HepG2 (cell line): ENCODE measurements around the gene PLEKHN1. TPM values are rescaled to one million over a fixed set of nuclear protein-coding genes. Genes with fewer than 3 reads are reported as not detected.

Experiments
- ATAC-seq: fragments of 200-7000 bp; cut with Tn5 transposase; 3 replicates; pipeline ENCODE4 v1.9.1; 2020; ENCODE audit warnings: mild to moderate bottlenecking, moderate library complexity
- BruUV-seq: library from RNA; stranded (reverse); fragments of 400-500 nt; replicated peaks from 2 replicates; lab custom pipeline; 2021; lab: Mats Ljungman, UMichigan
- CTCF ChIA-PET: fragments of 300-600 bp; formaldehyde crosslinking; extraction: SDS; loops from one replicate; lab custom pipeline; 2021; ENCODE audit warnings: low total read pairs, inconsistent platforms, low intra/inter-chr PET ratio; lab: Yijun Ruan, JAX
- POLR2A ChIA-PET: fragments of 350-600 bp; sonication (Branson Sonifier 250); formaldehyde crosslinking; loops from one replicate; lab custom pipeline; 2020; ENCODE audit warnings: antibody characterized with exemption, inconsistent platforms; lab: Yijun Ruan, JAX
- DNase-seq: peaks from one replicate; pipeline ENCODE4 v3.0.0-alpha.2; 2015; ENCODE audit warnings: low spot score
- FAIRE-seq: peaks from 3 replicates; lab custom pipeline; 2011; peaks lifted over from hg19 to GRCh38; lab: Jason Lieb, UNC
- H2AFZ ChIP-seq: one replicate; pipeline ENCODE4 v1.6.1; 2011; ENCODE audit warnings: low read length, inconsistent platforms
- H3K27ac ChIP-seq: fragments of 300-600 bp; 3 replicates; pipeline ENCODE4 v1.8.0; 2011; ENCODE audit warnings: mixed run types, mild to moderate bottlenecking, mixed read lengths, low read length, inconsistent platforms; ENCODE audit not compliant: insufficient read depth; ENCODE audit errors: extremely low read length
- H3K27me3 ChIP-seq, 2 experiments: fragments of 200-600 bp in 1 of 2; 2 replicates in 1 of 2; 3 replicates in 1 of 2; pipeline versions ENCODE4 v1.6.0 to v1.8.0; 2011; ENCODE audit warnings: low read length in 2 of 2, mild to moderate bottlenecking in 2 of 2, moderate library complexity in 2 of 2, inconsistent platforms in 1 of 2; ENCODE audit not compliant: insufficient read depth in 2 of 2, control insufficient read depth in 1 of 2
- H3K36me3 ChIP-seq, 2 experiments: fragments of 200-600 bp in 1 of 2; replicated peaks in 1 of 2; 2 replicates in 1 of 2; 3 replicates in 1 of 2; pipeline versions ENCODE4 v1.5.1 to v1.8.0; 2011; ENCODE audit warnings: low read length in 2 of 2, inconsistent platforms in 1 of 2; ENCODE audit not compliant: insufficient read depth in 2 of 2, control insufficient read depth in 1 of 2
- H3K4me1 ChIP-seq: 2 replicates; pipeline ENCODE4 v1.5.1; 2012; ENCODE audit warnings: low read length, inconsistent platforms; ENCODE audit not compliant: insufficient read depth
- H3K4me2 ChIP-seq: 2 replicates; pipeline ENCODE4 v1.6.0; 2011; ENCODE audit warnings: low read depth, low read length, inconsistent platforms
- H3K4me3 ChIP-seq, 3 experiments: fragments of 200-600 bp in 1 of 3; sonication (generic), shearing (Covaris generic) in 1 of 3; replicated peaks in 1 of 3; 2 replicates each; pipeline ENCODE4 v1.5.1; 2011 to 2016; ENCODE audit warnings: low read length in 3 of 3, inconsistent platforms in 2 of 3, low read depth in 2 of 3, mild to moderate bottlenecking in 2 of 3, control low read depth in 1 of 3, mixed read lengths in 1 of 3; ENCODE audit not compliant: insufficient read depth in 1 of 3
- H3K79me2 ChIP-seq: one replicate; pipeline ENCODE4 v1.6.1; 2011; ENCODE audit warnings: low read length, inconsistent platforms; ENCODE audit not compliant: insufficient read depth
- H3K9ac ChIP-seq: 2 replicates; pipeline ENCODE4 v1.6.0; 2011; ENCODE audit warnings: mild to moderate bottlenecking, low read depth, low read length, inconsistent platforms; ENCODE audit not compliant: insufficient read depth
- H3K9me3 ChIP-seq: 2 replicates; pipeline ENCODE4 v1.5.1; 2012; ENCODE audit warnings: mild to moderate bottlenecking, low read length
- H4K20me1 ChIP-seq: 2 replicates; pipeline ENCODE4 v1.6.0; 2011; ENCODE audit warnings: inconsistent platforms, mild to moderate bottlenecking, low read length, moderate library complexity; ENCODE audit not compliant: insufficient read depth
- KDM2A ChIP-seq: sonication (generic); formaldehyde crosslinking; IDR thresholded peaks from 2 replicates; pipeline ENCODE4 v1.4.0; 2020; ENCODE audit warnings: low read depth, missing genetic modification reagents, borderline replicate concordance
- RAD21 ChIP-seq: fragments of 450-650 bp; formaldehyde crosslinking; IDR thresholded peaks from 2 replicates; pipeline ENCODE4 v1.5.0; 2020; ENCODE audit warnings: mild to moderate bottlenecking
- ZNF782 ChIP-seq: sonication (generic); formaldehyde crosslinking; IDR thresholded peaks from 2 replicates; pipeline ENCODE4 v1.4.0; 2020; ENCODE audit warnings: missing genetic modification reagents, mild to moderate bottlenecking, borderline replicate concordance
- WGBS: methylation state at CpG from one replicate; pipeline ENCODE4 v1.1.6; 2017; ENCODE audit warnings: low lambda C conversion rate; 5-methylcytosine and 5-hydroxymethylcytosine counted together
- in situ Hi-C: cut with HindIII; loops from 2 replicates; pipeline ENCODE4 v1.10.0; 2017; ENCODE audit warnings: low pct_unique_long_range_greater_than_20kb; ENCODE audit not compliant: extremely low pct_ligation_motif_present
- intact Hi-C: fragments of 100-400 bp; cut with micrococcal nuclease; formaldehyde crosslinking; loops from one replicate; pipeline ENCODE4 v1.10.0; 2022; ENCODE audit not compliant: unreplicated experiment
- polyA plus RNA-seq, 8 experiments: library from polyadenylated mRNA; depleted of rRNA in 3 of 8; stranded (reverse) in 7 of 8; unstranded in 1 of 8; fragments of >200 nt; fragmentation: Illumina TruSeq in 4 of 8; extraction: Trizol in 4 of 8; gene quantifications; 2 replicates each; pipeline versions ENCODE4 v1.2.1 to v1.2.3, GENCODE V29; 2011 to 2016; ENCODE audit warnings: low read depth in 4 of 8, missing spikeins in 1 of 8, mixed read lengths in 1 of 8; ENCODE audit not compliant: insufficient read depth in 1 of 8
- total RNA-seq, 5 experiments: library from RNA; depleted of rRNA; stranded (reverse); fragments of >200 nt; fragmentation: Illumina TruSeq; extraction: Trizol; gene quantifications; 2 replicates each; pipeline ENCODE4 v1.2.3, GENCODE V29; 2016; ENCODE audit warnings: low read depth in 1 of 5
- TF ChIP-seq, protein P1 (sequence below): sonication (generic); formaldehyde crosslinking; IDR thresholded peaks from one replicate; pipeline ENCODE4 v1.5.1; 2020; ENCODE audit warnings: mild to moderate bottlenecking, missing genetic modification reagents; ENCODE audit errors: not compliant biosample characterization
- TF ChIP-seq, protein P2 (sequence below): sonication (generic); formaldehyde crosslinking; IDR thresholded peaks from 2 replicates; pipeline ENCODE4 v1.5.0; 2020; ENCODE audit warnings: mild to moderate bottlenecking, missing genetic modification reagents, moderate library complexity
- TF ChIP-seq, protein P3 (sequence below): sonication (generic); formaldehyde crosslinking; IDR thresholded peaks from 2 replicates; pipeline ENCODE4 v1.5.1; 2020; ENCODE audit warnings: mild to moderate bottlenecking, missing genetic modification reagents, moderate library complexity

The PLEKHN1 gene
- total and polyA plus RNA-seq, 2 of the 13 experiments (the other 11 are each of a cell fraction or from before 2014, with no cell fraction given), result 0.42 to 0.58 TPM

DNA sequence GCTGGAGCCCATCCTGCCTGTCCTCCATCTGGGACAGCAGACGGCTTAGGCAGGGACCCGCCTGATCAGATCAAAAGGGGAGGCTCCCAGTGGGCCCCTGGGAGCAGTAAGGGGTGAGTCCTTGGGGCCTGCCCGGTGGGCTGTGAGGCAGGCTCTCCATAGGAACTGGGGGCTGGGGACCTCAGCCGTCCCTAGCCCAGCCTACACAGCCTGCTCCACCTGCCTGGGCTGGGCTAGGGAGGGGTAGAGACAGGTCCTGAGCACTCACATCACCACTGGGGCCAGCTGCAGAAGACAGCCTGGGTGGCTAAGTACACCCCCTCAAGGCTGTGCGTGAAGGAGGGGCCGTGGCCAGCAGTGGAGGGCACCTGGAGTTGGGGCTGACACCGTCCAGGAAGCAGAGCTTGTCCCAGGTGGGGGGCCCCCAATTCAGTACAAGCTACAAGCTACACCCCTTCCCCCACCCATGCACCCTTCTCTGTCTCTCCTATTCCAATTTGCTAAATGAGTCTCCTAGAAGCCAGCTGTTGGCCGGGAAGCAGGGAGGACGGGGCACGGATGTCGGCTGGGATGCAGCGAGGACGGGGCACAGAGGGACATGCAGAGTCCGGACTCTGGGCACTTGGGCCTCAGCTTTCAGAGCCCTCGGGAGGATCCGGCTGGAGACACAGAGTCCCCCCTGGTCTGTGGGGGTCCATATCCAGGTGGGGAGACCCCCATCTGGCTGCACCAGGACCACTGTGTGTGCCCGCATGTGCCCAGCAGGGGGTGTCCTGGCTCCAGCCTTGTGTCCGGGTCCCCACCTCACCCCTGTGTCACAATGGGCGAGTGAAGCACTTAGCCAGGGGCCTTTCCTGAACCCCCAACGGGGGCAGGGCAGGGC lies 48.8 kb downstream of the PLEKHN1 start:
- Histone ChIP-seq H3K9me3 (no peaks in the 10 kb centered on the region), H3K79me2 (no peaks in the 10 kb centered on the region), H3K27me3 (no peaks in the 10 kb centered on the region; a peak in 1 of 5 replicates), H3K27ac (no peak overlapping the region), H3K4me3 (peak overlapping the region in 1 of 3 experiments; percentile 86; a peak in 1 of 6 replicates), H3K9ac (no peak overlapping the region), H2AFZ (no peak overlapping the region), H4K20me1 (no peaks in the 10 kb centered on the region), H3K4me1 (peaks cover 53% of the 10 kb centered on the region), H3K4me2 (no peak overlapping the region), H3K36me3 (no peaks in the 10 kb centered on the region)
- ChIA-PET CTCF (interaction anchor here (0.6 to 2.8 kb wide), 2 partner anchors 45 to 49 kb away, joined by 3 to 15 read pairs; no protein-coding TSS in a partner anchor), POLR2A (interaction anchor here (5.9 kb wide), 1 partner anchor 9 kb away, joined by 61 read pairs; no protein-coding TSS in a partner anchor)
- intact Hi-C loops, result loop anchor here (5.0 kb wide), 1 partner anchor 42 kb away; no protein-coding TSS in a partner anchor
- FAIRE-seq (no peak), DNase-seq (no peak), ATAC-seq (peak; percentile 22)
- in situ Hi-C loops, result no loop called here
- 57% methylated on average over 10 of the region's 20 CpGs for WGBS
- BruUV-seq, result no TSS peak
- TF ChIP-seq KDM2A (peak; percentile 41; the same call in 1 of the 2 replicates), ZNF782 (CRISPR knock-in tag) (no peak), RAD21 (CRISPR knock-in tag) (peak; percentile 81)
- TF ChIP-seq, protein P1, sequence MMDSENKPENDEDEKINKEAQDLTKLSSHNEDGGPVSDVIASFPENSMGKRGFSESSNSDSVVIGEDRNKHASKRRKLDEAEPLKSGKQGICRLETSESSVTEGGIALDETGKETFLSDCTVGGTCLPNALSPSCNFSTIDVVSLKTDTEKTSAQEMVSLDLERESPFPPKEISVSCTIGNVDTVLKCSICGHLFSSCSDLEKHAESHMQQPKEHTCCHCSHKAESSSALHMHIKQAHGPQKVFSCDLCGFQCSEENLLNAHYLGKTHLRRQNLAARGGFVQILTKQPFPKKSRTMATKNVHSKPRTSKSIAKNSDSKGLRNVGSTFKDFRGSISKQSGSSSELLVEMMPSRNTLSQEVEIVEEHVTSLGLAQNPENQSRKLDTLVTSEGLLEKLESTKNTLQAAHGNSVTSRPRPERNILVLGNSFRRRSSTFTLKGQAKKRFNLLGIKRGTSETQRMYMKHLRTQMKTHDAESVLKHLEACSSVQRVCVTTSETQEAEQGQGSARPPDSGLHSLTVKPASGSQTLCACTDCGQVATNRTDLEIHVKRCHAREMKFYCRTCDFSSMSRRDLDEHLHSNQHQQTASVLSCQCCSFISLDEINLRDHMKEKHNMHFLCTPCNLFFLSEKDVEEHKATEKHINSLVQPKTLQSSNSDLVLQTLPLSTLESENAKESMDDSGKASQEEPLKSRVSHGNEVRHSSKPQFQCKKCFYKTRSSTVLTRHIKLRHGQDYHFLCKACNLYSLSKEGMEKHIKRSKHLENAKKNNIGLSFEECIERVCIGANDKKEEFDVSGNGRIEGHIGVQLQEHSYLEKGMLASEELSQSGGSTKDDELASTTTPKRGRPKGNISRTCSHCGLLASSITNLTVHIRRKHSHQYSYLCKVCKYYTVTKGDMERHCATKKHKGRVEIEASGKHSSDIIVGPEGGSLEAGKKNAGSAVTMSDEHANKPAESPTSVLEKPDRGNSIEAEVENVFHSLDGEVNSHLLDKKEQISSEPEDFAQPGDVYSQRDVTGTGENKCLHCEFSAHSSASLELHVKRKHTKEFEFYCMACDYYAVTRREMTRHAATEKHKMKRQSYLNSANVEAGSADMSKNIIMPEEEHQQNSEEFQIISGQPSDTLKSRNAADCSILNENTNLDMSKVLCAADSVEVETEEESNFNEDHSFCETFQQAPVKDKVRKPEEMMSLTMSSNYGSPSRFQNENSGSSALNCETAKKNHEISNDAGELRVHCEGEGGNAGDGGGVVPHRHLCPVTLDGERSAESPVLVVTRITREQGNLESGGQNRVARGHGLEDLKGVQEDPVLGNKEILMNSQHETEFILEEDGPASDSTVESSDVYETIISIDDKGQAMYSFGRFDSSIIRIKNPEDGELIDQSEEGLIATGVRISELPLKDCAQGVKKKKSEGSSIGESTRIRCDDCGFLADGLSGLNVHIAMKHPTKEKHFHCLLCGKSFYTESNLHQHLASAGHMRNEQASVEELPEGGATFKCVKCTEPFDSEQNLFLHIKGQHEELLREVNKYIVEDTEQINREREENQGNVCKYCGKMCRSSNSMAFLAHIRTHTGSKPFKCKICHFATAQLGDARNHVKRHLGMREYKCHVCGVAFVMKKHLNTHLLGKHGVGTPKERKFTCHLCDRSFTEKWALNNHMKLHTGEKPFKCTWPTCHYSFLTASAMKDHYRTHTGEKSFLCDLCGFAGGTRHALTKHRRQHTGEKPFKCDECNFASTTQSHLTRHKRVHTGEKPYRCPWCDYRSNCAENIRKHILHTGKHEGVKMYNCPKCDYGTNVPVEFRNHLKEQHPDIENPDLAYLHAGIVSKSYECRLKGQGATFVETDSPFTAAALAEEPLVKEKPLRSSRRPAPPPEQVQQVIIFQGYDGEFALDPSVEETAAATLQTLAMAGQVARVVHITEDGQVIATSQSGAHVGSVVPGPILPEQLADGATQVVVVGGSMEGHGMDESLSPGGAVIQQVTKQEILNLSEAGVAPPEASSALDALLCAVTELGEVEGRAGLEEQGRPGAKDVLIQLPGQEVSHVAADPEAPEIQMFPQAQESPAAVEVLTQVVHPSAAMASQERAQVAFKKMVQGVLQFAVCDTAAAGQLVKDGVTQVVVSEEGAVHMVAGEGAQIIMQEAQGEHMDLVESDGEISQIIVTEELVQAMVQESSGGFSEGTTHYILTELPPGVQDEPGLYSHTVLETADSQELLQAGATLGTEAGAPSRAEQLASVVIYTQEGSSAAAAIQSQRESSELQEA (CRISPR knock-in tag), result no peak
- TF ChIP-seq, protein P2, sequence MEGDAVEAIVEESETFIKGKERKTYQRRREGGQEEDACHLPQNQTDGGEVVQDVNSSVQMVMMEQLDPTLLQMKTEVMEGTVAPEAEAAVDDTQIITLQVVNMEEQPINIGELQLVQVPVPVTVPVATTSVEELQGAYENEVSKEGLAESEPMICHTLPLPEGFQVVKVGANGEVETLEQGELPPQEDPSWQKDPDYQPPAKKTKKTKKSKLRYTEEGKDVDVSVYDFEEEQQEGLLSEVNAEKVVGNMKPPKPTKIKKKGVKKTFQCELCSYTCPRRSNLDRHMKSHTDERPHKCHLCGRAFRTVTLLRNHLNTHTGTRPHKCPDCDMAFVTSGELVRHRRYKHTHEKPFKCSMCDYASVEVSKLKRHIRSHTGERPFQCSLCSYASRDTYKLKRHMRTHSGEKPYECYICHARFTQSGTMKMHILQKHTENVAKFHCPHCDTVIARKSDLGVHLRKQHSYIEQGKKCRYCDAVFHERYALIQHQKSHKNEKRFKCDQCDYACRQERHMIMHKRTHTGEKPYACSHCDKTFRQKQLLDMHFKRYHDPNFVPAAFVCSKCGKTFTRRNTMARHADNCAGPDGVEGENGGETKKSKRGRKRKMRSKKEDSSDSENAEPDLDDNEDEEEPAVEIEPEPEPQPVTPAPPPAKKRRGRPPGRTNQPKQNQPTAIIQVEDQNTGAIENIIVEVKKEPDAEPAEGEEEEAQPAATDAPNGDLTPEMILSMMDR (CRISPR knock-in tag), result peak; percentile 84
- TF ChIP-seq, protein P3, sequence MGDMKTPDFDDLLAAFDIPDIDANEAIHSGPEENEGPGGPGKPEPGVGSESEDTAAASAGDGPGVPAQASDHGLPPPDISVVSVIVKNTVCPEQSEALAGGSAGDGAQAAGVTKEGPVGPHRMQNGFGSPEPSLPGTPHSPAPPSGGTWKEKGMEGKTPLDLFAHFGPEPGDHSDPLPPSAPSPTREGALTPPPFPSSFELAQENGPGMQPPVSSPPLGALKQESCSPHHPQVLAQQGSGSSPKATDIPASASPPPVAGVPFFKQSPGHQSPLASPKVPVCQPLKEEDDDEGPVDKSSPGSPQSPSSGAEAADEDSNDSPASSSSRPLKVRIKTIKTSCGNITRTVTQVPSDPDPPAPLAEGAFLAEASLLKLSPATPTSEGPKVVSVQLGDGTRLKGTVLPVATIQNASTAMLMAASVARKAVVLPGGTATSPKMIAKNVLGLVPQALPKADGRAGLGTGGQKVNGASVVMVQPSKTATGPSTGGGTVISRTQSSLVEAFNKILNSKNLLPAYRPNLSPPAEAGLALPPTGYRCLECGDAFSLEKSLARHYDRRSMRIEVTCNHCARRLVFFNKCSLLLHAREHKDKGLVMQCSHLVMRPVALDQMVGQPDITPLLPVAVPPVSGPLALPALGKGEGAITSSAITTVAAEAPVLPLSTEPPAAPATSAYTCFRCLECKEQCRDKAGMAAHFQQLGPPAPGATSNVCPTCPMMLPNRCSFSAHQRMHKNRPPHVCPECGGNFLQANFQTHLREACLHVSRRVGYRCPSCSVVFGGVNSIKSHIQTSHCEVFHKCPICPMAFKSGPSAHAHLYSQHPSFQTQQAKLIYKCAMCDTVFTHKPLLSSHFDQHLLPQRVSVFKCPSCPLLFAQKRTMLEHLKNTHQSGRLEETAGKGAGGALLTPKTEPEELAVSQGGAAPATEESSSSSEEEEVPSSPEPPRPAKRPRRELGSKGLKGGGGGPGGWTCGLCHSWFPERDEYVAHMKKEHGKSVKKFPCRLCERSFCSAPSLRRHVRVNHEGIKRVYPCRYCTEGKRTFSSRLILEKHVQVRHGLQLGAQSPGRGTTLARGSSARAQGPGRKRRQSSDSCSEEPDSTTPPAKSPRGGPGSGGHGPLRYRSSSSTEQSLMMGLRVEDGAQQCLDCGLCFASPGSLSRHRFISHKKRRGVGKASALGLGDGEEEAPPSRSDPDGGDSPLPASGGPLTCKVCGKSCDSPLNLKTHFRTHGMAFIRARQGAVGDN (CRISPR knock-in tag), result peak; percentile 43
